Lung (tissue), 12 donors: Measurements from ENCODE around the gene ETF1. TPM values are rescaled to one million over a fixed set of nuclear protein-coding genes. Genes with fewer than 3 reads are reported as not detected.

ENCODE experiments used
- ATAC-seq: fragments of 200-7000 bp; cut with Tn5 transposase; one replicate; pipeline ENCODE4 v1.9.1; 2020; ENCODE audit warnings: moderate number of reproducible peaks; ENCODE audit not compliant: insufficient read depth, low FRiP score
- DNase-seq, 3 donors: peaks; one replicate each; pipeline ENCODE4 v3.0.0-alpha.2; 2013 to 2017
- H3K27ac ChIP-seq, 2 donors: one replicate each; pipeline ENCODE4 v1.5.1; 2013; ENCODE audit warnings: mild to moderate bottlenecking in 2 of 2, moderate library complexity in 2 of 2, control low read depth in 1 of 2, inconsistent platforms in 1 of 2, low read depth in 1 of 2, low read length in 1 of 2
- H3K27me3 ChIP-seq, 3 donors: one replicate each; pipeline ENCODE4 v1.5.1; 2013; ENCODE audit warnings: low read length in 2 of 3; ENCODE audit not compliant: control insufficient read depth in 3 of 3, insufficient read depth in 3 of 3
- H3K36me3 ChIP-seq, 4 donors: one replicate each; pipeline ENCODE4 v1.5.1; 2013; ENCODE audit warnings: low read length in 4 of 4, mild to moderate bottlenecking in 1 of 4, moderate library complexity in 1 of 4; ENCODE audit not compliant: control insufficient read depth in 4 of 4, insufficient read depth in 4 of 4
- H3K4me1 ChIP-seq, 5 donors: one replicate each; pipeline ENCODE4 v1.5.1; 2013; ENCODE audit warnings: low read length in 5 of 5, mild to moderate bottlenecking in 2 of 5, moderate library complexity in 1 of 5; ENCODE audit not compliant: control insufficient read depth in 5 of 5, insufficient read depth in 5 of 5
- H3K4me3 ChIP-seq: one replicate; pipeline ENCODE4 v1.5.1; 2013; ENCODE audit warnings: mild to moderate bottlenecking, control low read depth, moderate library complexity
- H3K9ac ChIP-seq, 2 donors: one replicate each; pipeline ENCODE4 v1.5.1; 2013; ENCODE audit warnings: low read length in 2 of 2, control low read depth in 1 of 2; ENCODE audit not compliant: insufficient read depth in 1 of 2
- H3K9me3 ChIP-seq, 4 donors: one replicate each; pipeline ENCODE4 v1.5.1; 2013; ENCODE audit warnings: low read length in 3 of 4, mild to moderate bottlenecking in 1 of 4, moderate library complexity in 1 of 4; ENCODE audit not compliant: control insufficient read depth in 4 of 4, insufficient read depth in 3 of 4
- WGBS, 2 donors: extraction: QIAGEN DNeasy Blood & Tissue Kit; methylation state at CpG; one replicate each; pipeline ENCODE4 v1.1.7; 2013; 5-methylcytosine and 5-hydroxymethylcytosine counted together
- polyA plus RNA-seq, 2 donors: library from polyadenylated mRNA; stranded (reverse); fragments of 200-250 nt; gene quantifications; one replicate each; pipeline ENCODE4 v1.2.1, GENCODE V29; 2013
- total RNA-seq, 2 donors: library from RNA; depleted of rRNA in 1 of 2; stranded (reverse); fragments of >200 nt in 1 of 2; gene quantifications; one replicate each; pipeline ENCODE4 v1.2.1, GENCODE V29; 2014 to 2021
- TF ChIP-seq, protein P1 (sequence below): IDR thresholded peaks from 2 replicates; pipeline ENCODE4 v1.5.1; 2012; ENCODE audit warnings: mild to moderate bottlenecking; ENCODE audit errors: control extremely low read depth, extremely low read depth
- donor health status: control.
- donor health status: control.
- donor health status: Bipolar disorder and iron deficiency.
- donor health status: healthy.
- donor health status: DM: yes; HTN: yes; CAD: no.

Gene ETF1
- total and polyA plus RNA-seq, 4 donors = 36.9 to 99.2 (median 62.8) TPM

DNA sequence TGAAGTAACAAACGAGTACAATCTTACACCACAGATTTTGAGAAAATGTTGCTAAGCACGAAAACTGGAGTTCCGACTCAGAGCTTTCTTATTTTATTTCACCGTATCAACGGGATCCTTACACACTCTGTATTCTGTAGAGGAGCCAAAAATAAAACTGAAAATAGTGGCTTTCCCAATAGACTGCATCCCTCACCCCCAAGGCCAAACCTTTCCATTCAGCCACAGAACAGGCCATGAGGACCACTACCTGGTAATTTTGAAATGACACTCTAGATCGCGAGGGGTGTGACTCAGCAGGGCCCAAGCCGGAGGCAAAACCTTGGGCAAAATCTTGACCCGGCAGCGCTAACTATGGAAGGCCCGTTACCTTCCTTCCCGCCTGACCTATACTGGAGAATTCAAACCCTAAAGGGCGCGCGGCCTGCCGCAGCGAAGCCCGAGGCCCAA is 31.7 kb upstream of the ETF1 start:
- peak overlapping the region; percentile 96 to 98 for H3K27ac ChIP-seq
- no peaks in the 10 kb centered on the region for H3K9me3 ChIP-seq
- peak overlapping the region; percentile 96 to 100 for H3K9ac ChIP-seq
- 0% methylated on average over 17 to 18 of the region's 18 CpGs for WGBS, 2 donors
- TF ChIP-seq, protein P1, sequence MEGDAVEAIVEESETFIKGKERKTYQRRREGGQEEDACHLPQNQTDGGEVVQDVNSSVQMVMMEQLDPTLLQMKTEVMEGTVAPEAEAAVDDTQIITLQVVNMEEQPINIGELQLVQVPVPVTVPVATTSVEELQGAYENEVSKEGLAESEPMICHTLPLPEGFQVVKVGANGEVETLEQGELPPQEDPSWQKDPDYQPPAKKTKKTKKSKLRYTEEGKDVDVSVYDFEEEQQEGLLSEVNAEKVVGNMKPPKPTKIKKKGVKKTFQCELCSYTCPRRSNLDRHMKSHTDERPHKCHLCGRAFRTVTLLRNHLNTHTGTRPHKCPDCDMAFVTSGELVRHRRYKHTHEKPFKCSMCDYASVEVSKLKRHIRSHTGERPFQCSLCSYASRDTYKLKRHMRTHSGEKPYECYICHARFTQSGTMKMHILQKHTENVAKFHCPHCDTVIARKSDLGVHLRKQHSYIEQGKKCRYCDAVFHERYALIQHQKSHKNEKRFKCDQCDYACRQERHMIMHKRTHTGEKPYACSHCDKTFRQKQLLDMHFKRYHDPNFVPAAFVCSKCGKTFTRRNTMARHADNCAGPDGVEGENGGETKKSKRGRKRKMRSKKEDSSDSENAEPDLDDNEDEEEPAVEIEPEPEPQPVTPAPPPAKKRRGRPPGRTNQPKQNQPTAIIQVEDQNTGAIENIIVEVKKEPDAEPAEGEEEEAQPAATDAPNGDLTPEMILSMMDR = no peak
- H3K27me3 ChIP-seq = no peaks in the 10 kb centered on the region
- H3K4me3 ChIP-seq = peak overlapping the region; percentile 80
- peaks cover 24 to 35% (median 25%) of the 10 kb centered on the region in 4 donors for H3K36me3 ChIP-seq
- DNase-seq (no peak), ATAC-seq (peak; percentile 10)
- peaks cover 0 to 11% (median 4%) of the 10 kb centered on the region in 5 donors for H3K4me1 ChIP-seq

DNA sequence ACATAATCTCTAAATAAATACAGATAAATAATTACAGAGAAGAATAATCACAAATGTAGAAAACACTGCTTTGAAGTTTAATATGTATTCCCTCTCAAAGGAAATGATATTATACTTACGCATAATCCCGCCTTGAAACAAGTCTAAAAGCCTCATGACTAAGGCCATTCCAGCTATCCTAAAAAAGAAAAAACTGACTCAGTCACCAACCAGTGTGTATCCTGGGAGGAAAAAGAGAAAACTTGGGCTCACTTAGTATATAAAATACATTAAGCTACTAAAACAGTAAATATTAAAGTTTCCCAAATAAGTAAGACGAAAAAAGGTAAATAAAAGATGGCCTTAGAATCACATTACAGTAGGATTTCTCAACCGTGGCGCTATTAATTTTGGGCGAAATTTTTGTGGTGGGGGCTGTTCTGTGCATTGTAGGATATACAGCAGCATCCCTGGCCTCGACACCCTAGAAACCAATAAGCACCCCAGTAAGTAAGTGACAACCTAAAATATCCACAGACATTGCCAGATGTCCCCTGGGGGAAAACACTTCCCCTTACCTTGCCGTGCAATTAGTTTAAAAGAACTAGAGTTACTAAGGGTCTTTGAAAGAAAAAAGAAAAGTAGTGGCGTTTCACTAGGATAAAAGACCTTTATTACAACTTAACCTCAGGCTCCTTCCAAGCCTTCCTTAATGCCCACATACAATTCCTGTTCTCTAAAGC is 31.1 kb upstream of the ETF1 start:
- Histone ChIP-seq H3K9me3 (no peaks in the 10 kb centered on the region), H3K27ac (peak overlapping the region in 1 of 2 donors; percentile 96), H3K4me1 (peaks cover 0 to 11% (median 4%) of the 10 kb centered on the region in 5 donors), H3K4me3 (peak overlapping the region; percentile 80), H3K9ac (peak overlapping the region; percentile 96 to 100), H3K36me3 (peaks cover 25 to 35% (median 29%) of the 10 kb centered on the region in 4 donors), H3K27me3 (no peaks in the 10 kb centered on the region)
- DNase-seq (no peak), ATAC-seq (no peak)
- TF ChIP-seq, protein P1 = no peak
- 40 to 45% methylated on average over 9 of the region's 9 CpGs for WGBS, 2 donors

GRCh38 chr5:138573223-138573622 is 30.2 kb upstream of the ETF1 start:
- WGBS, 2 donors = 83 to 84% methylated on average over 8 of the region's 8 CpGs
- TF ChIP-seq, protein P1 = no peak
- Histone ChIP-seq H3K27ac (no peak overlapping the region), H3K4me3 (no peak overlapping the region), H3K9ac (peak overlapping the region in 1 of 2 donors; percentile 100), H3K27me3 (no peaks in the 10 kb centered on the region), H3K4me1 (peaks cover 0 to 11% (median 4%) of the 10 kb centered on the region in 5 donors), H3K36me3 (peaks cover 27 to 41% (median 34%) of the 10 kb centered on the region in 4 donors), H3K9me3 (no peaks in the 10 kb centered on the region)
- DNase-seq (no peak), ATAC-seq (no peak)
